A549 (cell line): ENCODE results near the gene GRIN2D.

Source experiments
- BHLHE40 ChIP-seq: IDR thresholded peaks from 2 replicates; pipeline ENCODE4 v1.6.1; 2012; ENCODE audit warnings: low read depth, low read length, inconsistent platforms
- CTCF ChIP-seq: fragments of >200 bp; sonication (Bioruptor Twin); formaldehyde crosslinking; IDR thresholded peaks from 3 replicates; pipeline ENCODE4 v1.5.1; 2016
- EP300 ChIP-seq, 2 experiments: fragments of >200 bp; sonication (Bioruptor Twin); formaldehyde crosslinking; IDR thresholded peaks; 2 replicates in 1 of 2; 3 replicates in 1 of 2; pipeline ENCODE4 v1.6.1; 2016 to 2017
- FOSL2 ChIP-seq, 2 experiments: fragments of 450-650 bp in 1 of 2; fragments of >200 bp in 1 of 2; sonication (Bioruptor Twin) in 1 of 2; formaldehyde crosslinking; IDR thresholded peaks; 2 replicates each; pipeline versions ENCODE4 v1.5.0 to v1.6.1; 2016 to 2020; ENCODE audit warnings: mild to moderate bottlenecking in 1 of 2, moderate library complexity in 1 of 2
- GATA3 ChIP-seq: IDR thresholded peaks from 2 replicates; pipeline ENCODE4 v1.6.1; 2012; ENCODE audit warnings: borderline replicate concordance
- HDAC2 ChIP-seq: fragments of 200-600 bp; sonication (generic); IDR thresholded peaks from 2 replicates; pipeline ENCODE4 v1.6.1; 2016
- HES2 ChIP-seq: fragments of >200 bp; sonication (Bioruptor Twin); formaldehyde crosslinking; IDR thresholded peaks from 2 replicates; pipeline ENCODE4 v1.6.1; 2016
- PBX3 ChIP-seq: IDR thresholded peaks from 2 replicates; pipeline ENCODE4 v1.6.1; 2012
- POLR2A ChIP-seq: IDR thresholded peaks from 2 replicates; pipeline ENCODE4 v1.6.1; 2012; ENCODE audit warnings: mild to moderate bottlenecking, low read length
- RARB ChIP-seq: fragments of 250-450 bp; sonication (Bioruptor Pico); IDR thresholded peaks from 2 replicates; pipeline ENCODE4 v1.8.0; 2021; ENCODE audit warnings: mild to moderate bottlenecking, moderate library complexity
- RCOR1 ChIP-seq: fragments of 150-350 bp; IDR thresholded peaks from 2 replicates; pipeline ENCODE4 v1.6.1; 2014; ENCODE audit warnings: antibody characterized with exemption, low read length, low read depth
- RFX5 ChIP-seq: fragments of 450-650 bp; IDR thresholded peaks from 2 replicates; pipeline ENCODE4 v1.7.1; 2014; ENCODE audit warnings: antibody characterized with exemption, mild to moderate bottlenecking, moderate library complexity
- USF2 ChIP-seq: fragments of 450-650 bp; IDR thresholded peaks from 2 replicates; pipeline ENCODE4 v1.6.1; 2014; ENCODE audit warnings: antibody characterized with exemption

- TF ChIP-seq CTCF: no peak
- TF ChIP-seq HDAC2: no peak
- no peak for TF ChIP-seq RFX5
- no peak for TF ChIP-seq EP300 (IDR thresholded peaks at IDR 0.05)
- no peak for TF ChIP-seq POLR2A
- TF ChIP-seq USF2: no peak
- no peak for TF ChIP-seq GATA3
- peak; percentile 25; the same call in 1 of the 2 replicates for TF ChIP-seq PBX3
- TF ChIP-seq RCOR1: no peak
- no peak for TF ChIP-seq HES2
- no peak for TF ChIP-seq FOSL2 (IDR thresholded peaks at IDR 0.05)
- TF ChIP-seq FOSL2 (CRISPR knock-in tag; IDR thresholded peaks at IDR 0.05): no peak
- no peak for TF ChIP-seq RARB (CRISPR knock-in tag)
- TF ChIP-seq BHLHE40: no peak
These were observed 3.3 kb downstream of the GRIN2D start for GRCh38 chr19:48396824-48397176.
